Measurements from ENCODE around the gene MEX3D.
"Not testable (repeated sequence)": the region's sequence is repeated elsewhere in the genome, so short reads cannot be mapped to it uniquely, and the experiment has no call there.

The MEX3D gene

DNA sequence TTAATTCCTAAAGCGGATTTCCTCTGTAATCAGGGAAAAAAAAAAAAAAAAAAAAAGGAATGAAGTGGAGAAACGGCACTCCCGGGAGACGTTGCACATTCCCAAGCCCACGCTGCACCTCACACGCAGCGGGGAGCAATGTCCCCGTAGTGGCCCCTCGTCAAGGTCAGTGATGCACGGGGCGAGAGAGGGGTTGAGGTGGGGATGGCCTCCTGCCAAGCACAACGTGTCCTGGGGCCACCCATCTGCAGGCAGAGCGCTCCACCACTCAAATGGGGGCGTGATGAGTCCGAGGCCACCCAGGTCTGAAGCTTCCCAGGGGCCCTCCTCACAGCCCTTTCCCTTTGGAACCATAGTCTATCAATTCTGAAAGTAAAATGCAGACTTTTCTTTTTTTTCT lies 29.1 kb downstream of the MEX3D start:
- TF ChIP-seq, protein P1, sequence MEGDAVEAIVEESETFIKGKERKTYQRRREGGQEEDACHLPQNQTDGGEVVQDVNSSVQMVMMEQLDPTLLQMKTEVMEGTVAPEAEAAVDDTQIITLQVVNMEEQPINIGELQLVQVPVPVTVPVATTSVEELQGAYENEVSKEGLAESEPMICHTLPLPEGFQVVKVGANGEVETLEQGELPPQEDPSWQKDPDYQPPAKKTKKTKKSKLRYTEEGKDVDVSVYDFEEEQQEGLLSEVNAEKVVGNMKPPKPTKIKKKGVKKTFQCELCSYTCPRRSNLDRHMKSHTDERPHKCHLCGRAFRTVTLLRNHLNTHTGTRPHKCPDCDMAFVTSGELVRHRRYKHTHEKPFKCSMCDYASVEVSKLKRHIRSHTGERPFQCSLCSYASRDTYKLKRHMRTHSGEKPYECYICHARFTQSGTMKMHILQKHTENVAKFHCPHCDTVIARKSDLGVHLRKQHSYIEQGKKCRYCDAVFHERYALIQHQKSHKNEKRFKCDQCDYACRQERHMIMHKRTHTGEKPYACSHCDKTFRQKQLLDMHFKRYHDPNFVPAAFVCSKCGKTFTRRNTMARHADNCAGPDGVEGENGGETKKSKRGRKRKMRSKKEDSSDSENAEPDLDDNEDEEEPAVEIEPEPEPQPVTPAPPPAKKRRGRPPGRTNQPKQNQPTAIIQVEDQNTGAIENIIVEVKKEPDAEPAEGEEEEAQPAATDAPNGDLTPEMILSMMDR (IDR thresholded peaks at IDR 0.05; ENCODE audit: control insufficient read depth, extremely low read depth, insufficient read depth) = no peak
- no peak for DNase-seq (ENCODE audit: low read depth)

DNA sequence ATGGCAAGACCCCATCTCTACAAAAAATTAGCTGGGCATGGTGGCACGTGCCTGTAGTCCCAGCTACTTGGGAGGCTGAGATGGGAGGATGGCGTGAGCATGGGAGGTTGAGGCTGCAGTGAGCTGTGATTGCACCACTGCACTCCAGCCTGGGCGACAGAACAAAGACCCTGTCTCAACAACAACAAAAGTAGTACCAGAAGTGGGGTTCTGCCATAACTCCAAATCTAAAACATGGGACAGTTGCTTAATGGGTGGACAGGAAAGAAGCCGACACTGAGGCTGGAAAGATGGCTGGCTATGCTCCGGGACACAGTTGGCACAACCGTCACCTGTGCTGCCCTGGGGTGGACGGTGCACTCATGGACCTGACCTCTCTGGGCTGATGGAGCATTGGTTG lies 32.4 kb downstream of the MEX3D start:
- H3K4me3 ChIP-seq (ENCODE audit: low read depth, low read length); DNase-seq (ENCODE audit: low read depth): not testable (repeated sequence)

More for the DNA sequence above, 29.1 kb downstream of the MEX3D start:
- no peak overlapping the region for H3K4me3 ChIP-seq (ENCODE audit: low read depth, low read length)

DNA sequence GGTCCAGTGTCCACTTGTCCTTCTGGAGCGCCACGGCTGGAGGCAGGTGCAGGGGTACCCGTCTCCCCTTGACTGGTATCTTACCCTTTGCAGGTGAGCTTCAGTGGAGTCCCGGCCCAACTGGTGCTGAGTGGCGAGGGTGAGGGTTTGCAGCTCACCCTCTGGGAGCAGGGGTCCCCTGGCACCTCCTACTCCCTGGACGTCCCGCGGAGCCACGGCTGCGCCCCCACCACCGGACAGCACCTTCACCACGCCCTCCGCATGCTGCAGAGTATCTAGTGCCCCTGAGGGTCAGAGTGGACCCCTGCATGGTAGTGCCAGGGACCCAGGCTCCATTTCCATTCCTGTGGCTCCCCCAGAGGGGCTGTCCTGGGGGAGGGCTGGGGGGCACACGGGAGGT lies 33.2 kb downstream of the MEX3D start:
- DNase-seq (ENCODE audit: low read depth) = no peak
- H3K4me3 ChIP-seq (ENCODE audit: low read depth, low read length) = no peak overlapping the region
- TF ChIP-seq, protein P1 (IDR thresholded peaks at IDR 0.05; ENCODE audit: control insufficient read depth, extremely low read depth, insufficient read depth) = no peak

DNA sequence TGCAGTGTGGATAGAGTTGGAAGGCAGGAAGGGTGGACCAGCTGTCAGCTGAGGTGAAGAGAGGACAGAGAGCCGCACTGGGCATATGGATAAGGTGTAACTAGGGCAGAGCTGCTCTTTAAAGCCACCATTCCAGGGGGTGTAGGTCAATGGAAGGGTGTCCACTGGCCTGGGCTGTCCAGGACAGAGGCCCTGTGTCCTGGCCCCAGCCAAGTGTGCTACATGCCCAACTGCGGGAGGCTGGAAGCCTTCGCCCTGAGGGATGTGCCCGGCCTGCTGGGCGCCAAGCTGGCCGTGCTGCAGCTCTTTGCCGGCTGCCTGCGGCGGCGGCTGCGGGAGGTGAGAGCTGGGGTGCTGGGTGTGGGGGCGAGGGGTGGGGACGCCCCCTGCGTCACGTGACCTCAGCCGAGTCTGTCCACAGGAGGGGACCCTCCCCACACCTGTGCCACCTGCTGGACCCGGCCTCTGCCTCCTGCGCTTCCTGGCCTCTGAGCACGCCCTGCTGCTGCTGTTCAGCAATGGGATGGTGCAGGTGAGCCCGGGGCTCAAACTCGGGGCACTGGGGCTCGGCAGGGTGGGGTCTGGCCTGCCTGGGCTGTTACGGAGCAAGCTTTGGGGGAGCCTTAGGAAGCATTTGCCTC lies 34.5 kb downstream of the MEX3D start:
- DNase-seq (ENCODE audit: low read depth) = no peak
- TF ChIP-seq, protein P1 (IDR thresholded peaks at IDR 0.05; ENCODE audit: control insufficient read depth, extremely low read depth, insufficient read depth) = no peak

DNA sequence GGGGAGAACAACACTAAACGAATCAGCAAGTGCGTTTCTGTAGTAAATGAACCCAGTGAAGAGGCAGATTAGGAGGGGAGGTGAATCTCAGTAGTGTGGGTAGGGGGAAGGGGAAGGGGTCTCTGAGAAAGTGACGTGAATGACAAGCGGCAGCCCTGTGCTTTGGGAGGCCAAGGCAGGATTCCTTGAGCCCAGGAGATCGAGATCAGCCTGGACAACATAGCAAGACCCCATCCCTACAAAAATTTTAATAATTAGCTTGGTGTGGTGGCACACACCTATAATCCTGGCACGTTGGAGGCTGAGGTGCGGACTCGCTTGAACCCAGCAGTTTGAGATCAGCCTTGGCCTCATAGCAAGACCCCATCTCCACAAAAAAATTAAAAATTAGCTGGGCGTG lies 36.1 kb downstream of the MEX3D start:
- TF ChIP-seq, protein P1 (IDR thresholded peaks at IDR 0.05; ENCODE audit: control insufficient read depth, extremely low read depth, insufficient read depth) = no peak
- DNase-seq (ENCODE audit: low read depth) = no peak
- no peak overlapping the region for H3K4me3 ChIP-seq (ENCODE audit: low read depth, low read length)

More for the DNA sequence above, 34.5 kb downstream of the MEX3D start:
- H3K4me3 ChIP-seq (ENCODE audit: low read depth, low read length) = no peak overlapping the region

DNA sequence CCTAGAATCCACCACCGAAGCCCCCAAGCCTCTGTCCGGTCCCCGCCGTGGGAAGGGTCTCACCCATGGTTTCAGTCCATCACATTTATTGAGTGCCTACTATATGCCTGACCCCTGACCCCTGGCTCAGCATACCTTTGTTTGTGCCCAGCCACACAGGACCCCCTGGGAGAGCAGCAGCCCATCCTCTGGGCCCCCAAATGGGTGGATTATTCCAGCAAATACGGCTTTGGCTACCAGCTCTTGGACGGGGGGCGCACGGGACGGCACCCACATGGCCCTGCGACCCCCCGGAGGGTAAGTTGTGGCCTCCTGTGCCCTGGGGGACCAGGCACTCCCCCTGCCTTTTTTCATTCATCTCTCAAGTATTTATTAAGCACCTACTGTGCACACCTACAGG lies 36.5 kb downstream of the MEX3D start:
- DNase-seq (ENCODE audit: low read depth) = no peak
- TF ChIP-seq, protein P1 (IDR thresholded peaks at IDR 0.05; ENCODE audit: control insufficient read depth, extremely low read depth, insufficient read depth) = no peak
- no peak overlapping the region for H3K4me3 ChIP-seq (ENCODE audit: low read depth, low read length)

DNA sequence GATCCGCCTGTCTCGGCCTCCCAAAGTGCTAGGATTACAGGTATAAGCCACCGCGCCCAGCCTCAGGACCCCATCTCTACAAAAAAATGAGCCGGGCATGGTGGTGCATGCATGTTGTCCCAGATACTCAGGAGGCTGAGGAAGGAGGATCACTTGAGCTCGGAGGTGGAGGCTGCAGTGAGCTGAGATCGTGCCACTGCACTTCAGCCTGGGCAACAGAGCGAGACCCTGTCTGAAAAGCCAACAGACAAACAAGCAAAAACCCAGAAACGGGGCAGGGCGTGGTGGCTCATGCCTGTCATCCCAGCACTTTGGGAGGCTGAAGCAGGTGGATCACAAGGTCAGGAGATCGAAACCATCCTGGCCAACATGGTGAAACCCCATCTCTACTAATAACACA lies 37.3 kb downstream of the MEX3D start:
- H3K4me3 ChIP-seq (ENCODE audit: low read depth, low read length); DNase-seq (ENCODE audit: low read depth): not testable (repeated sequence)

DNA sequence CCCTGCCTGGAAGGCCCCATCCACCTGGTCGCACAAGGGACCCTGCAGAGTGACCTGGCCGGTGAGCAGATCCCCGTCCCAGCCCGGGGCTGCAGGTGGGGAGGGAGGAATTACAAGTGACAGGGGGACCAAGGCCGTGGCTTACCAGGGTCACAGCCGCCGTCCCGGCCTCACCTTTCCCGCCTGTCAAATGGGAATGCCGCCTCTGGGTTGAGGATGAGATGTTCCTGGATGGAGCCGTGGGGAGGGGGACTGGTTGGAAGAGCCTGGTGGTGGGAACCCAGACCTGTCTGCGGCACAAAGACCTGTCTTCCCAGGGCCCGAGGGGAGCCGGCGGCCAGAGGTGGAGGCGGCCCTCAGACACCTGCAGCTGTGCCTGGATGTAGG lies 38.7 kb downstream of the MEX3D start:
- TF ChIP-seq, protein P1 (IDR thresholded peaks at IDR 0.05; ENCODE audit: control insufficient read depth, extremely low read depth, insufficient read depth) = no peak
- no peak overlapping the region for H3K4me3 ChIP-seq (ENCODE audit: low read depth, low read length)

More for the DNA sequence above, 38.7 kb downstream of the MEX3D start:
- DNase-seq (ENCODE audit: low read depth) = no peak
